ENCODE results near the gene ADSL. TPM values are rescaled to one million over a fixed set of nuclear protein-coding genes. Genes with fewer than 3 reads are reported as not detected.

Gene ADSL
- total RNA-seq, 4 donors from 2014 or later = 74.6 to 106 (median 85.8) TPM

DNA sequence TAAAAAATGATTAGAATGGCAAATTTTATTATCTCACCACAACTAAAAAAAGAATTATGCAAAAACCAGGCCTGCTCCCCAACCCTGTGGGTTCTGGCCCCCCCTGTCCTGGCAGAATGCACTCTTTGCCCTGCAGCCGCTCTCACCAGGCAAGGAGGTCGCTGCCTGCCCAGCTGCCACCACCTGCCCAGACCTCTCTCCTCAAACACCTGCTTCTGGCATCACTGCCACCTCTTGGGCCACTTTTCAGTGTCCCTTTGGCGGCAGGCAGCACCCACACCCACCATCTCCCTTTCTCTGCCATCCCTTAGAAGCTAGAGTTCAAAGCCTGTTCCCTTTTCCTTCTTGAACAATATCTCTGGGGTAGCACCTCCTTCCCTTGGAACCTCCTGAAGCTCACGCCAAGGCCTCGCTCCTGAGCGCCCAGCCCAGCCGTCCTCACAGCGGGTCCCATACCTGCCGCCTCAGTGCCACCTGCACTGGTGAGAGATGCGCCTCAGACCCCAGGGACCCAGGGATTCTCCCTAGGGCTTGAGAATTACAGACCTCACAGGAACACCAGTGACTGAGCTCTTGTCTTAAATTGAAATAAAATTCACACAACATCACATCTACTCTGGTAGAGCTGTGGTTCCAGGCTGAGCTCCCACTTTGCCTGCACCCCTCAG is 68.7 kb downstream of the ADSL start:
- DNase-seq (ENCODE audit: low spot score) (no peak), ATAC-seq (ENCODE audit: low FRiP score) (no peak)
- TF ChIP-seq, protein P1, sequence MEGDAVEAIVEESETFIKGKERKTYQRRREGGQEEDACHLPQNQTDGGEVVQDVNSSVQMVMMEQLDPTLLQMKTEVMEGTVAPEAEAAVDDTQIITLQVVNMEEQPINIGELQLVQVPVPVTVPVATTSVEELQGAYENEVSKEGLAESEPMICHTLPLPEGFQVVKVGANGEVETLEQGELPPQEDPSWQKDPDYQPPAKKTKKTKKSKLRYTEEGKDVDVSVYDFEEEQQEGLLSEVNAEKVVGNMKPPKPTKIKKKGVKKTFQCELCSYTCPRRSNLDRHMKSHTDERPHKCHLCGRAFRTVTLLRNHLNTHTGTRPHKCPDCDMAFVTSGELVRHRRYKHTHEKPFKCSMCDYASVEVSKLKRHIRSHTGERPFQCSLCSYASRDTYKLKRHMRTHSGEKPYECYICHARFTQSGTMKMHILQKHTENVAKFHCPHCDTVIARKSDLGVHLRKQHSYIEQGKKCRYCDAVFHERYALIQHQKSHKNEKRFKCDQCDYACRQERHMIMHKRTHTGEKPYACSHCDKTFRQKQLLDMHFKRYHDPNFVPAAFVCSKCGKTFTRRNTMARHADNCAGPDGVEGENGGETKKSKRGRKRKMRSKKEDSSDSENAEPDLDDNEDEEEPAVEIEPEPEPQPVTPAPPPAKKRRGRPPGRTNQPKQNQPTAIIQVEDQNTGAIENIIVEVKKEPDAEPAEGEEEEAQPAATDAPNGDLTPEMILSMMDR (IDR thresholded peaks at IDR 0.05) = no peak

DNA sequence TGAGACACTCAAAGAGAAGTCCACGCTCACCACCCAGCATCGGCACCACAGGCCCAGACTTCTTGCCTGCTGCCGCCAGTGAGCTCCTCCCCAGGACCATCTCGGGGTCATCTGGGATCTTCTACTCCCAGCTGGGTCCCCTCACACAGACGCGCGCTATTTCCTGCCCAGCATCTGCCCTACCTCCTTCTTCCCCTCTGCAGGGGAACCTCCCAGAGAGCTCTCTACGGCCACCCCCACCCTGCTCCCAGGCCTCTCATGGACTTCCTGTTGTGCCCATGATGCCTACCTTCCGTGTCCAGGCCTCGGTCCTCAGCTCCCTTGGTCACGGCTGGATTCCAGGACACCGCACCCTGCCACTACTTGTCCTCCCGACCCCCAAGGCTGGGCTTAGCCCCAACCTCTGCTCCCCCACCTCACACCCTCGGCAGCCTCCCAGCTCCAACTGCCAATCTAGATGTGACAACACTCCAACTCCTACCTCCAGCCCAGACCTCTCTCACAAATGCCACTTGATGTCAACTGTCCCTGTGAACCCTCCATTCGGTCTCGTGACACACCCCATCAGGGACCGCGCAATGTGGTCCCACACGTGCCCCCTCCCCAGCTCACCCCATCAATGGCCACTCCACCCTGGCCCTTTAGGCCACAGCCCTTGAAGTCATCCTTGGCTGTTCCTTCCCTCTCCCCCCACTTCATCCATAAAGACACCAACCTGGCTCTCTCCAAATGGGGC is 69.4 kb downstream of the ADSL start:
- TF ChIP-seq, protein P1 (IDR thresholded peaks at IDR 0.05) = no peak
- DNase-seq (ENCODE audit: low spot score) = no peak
- no peak for ATAC-seq (ENCODE audit: low FRiP score)

DNA sequence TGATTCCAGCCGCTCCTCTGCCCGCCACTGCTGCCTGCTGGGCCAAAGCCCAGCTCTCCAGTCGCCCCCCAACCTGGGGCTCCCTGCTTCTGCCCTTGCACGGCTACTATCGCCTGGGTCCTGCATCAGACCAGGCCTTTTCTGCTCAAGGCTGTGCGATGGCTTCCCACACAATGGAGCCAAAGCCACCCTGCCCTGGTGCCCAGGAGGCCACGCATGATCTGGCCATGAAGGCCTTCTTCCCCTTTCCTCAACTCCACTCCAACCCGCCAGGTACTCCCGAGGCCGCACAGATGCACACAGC is 69.9 kb downstream of the ADSL start:
- DNase-seq (ENCODE audit: low spot score) (no peak), ATAC-seq (ENCODE audit: low FRiP score) (no peak)
- TF ChIP-seq, protein P1 (IDR thresholded peaks at IDR 0.05) = no peak

DNA sequence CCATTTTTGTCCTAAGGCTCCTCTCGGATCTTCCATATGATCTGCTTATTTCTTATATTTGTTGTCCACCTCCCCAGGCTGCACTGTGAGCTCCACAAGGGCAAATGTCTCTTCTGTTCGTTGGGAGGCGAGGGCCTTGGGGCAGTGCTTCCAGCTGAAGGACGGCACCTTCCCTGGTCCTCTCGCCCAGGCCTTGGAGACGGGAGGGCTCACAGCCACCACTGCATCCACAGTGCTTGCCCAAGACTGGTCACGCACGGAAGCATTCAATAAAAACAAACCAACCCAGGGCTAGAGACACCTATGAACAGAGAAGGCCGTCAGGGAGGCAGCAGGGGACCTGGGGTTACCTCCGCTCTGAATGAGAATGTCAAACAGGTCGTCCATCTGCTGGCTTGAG is 70.3 kb downstream of the ADSL start:
- no peak for DNase-seq (ENCODE audit: low spot score)
- ATAC-seq (ENCODE audit: low FRiP score) = no peak
- TF ChIP-seq, protein P1 (IDR thresholded peaks at IDR 0.05) = no peak

DNA sequence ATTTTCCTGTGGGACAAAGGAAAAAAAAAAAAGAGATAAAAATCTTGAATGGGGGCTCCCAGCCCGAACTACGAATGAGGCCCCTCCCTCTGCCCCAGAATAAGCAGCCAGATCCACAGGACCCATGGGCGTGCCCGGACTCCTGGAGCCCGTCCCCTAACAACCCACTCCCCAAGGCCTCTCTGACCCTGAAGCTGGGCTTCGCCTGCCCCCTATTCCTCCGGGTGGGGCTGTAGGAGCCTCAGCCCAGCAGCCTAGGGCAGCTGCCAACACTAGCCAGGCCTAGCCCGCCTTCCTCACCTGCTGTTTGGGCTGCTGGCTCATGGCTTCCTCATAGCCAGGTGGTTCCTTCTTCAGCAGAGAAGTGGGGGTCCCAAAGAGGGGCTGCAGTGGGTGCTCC is 70.7 kb downstream of the ADSL start:
- ATAC-seq (ENCODE audit: low FRiP score) = no peak
- TF ChIP-seq, protein P1 (IDR thresholded peaks at IDR 0.05) = no peak
- no peak for DNase-seq (ENCODE audit: low spot score)

DNA sequence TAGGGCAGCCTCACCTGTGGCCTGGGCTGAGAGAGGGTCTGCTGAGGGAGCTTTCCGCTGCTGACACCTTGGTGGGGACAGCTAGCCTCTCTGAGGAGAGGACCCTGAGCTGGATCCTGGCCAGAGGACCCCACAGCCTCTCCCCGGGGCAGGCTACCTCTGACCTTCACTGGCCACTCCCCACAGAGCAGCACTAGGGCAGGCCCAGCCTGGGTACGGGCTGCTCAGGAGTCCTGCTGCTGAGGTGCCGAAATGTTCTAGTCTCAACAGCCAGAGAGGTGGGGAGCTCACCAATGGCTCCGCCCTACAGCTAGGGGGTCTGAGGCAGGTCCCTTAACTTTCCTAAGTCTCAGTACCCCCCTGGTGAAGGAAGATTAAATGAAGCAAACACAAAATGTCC is 71.6 kb downstream of the ADSL start:
- DNase-seq (ENCODE audit: low spot score) (no peak), ATAC-seq (ENCODE audit: low FRiP score) (no peak)
- TF ChIP-seq, protein P1 (IDR thresholded peaks at IDR 0.05) = no peak

All from omental fat pad (tissue), 4 donors.